ENCODE results near the gene THSD4.

THSD4 gene

DNA sequence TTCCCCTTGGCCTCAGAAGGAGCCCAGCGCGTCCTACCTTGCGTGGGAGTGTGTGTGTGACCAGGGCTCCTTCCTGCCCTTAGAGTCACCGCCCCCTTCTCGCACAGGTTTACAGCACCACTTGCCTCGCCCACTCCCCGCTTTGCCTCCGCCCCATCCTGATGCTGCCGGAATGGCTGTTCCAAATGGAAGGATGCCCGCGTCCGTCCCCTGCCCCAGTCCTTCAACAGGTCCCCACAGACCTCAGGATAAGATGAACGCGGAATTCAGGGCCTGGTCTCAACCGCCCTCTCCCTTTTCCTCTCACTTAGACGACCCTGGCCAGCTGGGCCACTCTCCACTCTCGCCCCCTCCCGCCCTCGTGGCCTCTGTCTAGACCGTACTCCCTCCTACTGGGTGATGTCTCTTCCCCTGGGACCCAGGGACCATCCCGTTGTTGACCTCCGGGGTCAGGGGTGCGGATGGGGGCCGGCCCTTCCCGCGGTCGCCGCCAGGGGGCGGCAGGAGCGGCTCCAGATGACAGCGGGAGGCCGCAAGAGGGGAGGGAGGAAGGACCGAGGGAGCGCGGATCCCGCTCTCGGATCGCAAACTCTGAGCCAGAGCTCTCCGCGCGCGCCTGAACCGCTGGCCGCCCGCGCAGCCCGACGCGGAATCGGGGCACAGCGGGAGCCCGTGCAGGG lies at the start of gene THSD4:
Gene THSD4 (plus strand): TSS at position 585 of the 680 bp plus-strand sequence.
- H3K9me3 Mint-ChIP-seq: no peaks in the 10 kb centered on the region
- H3K27me3 Mint-ChIP-seq: peaks cover 24% of the 10 kb centered on the region
- peak; percentile 48 for ATAC-seq (ENCODE audit: low read depth)
- H3K4me1 Mint-ChIP-seq: peaks cover 5% of the 10 kb centered on the region
- DNase-seq (ENCODE audit: low spot score in 2 of 2): peak; percentile 11 to 28
- no peaks in the 10 kb centered on the region for H3K36me3 Mint-ChIP-seq
- H3K4me3 Mint-ChIP-seq: peak within 1 kb of the TSS; percentile 72
- no peak within 1 kb of the TSS for H3K27ac Mint-ChIP-seq

- H3K36me3 Mint-ChIP-seq: no peaks in the 10 kb centered on the region
- H3K4me1 Mint-ChIP-seq: no peaks in the 10 kb centered on the region
- H3K27ac Mint-ChIP-seq: no peak overlapping the region
- DNase-seq (ENCODE audit: low spot score in 2 of 2): no peak
- peaks cover 7% of the 10 kb centered on the region for H3K27me3 Mint-ChIP-seq
- H3K4me3 Mint-ChIP-seq: no peak overlapping the region
- no peaks in the 10 kb centered on the region for H3K9me3 Mint-ChIP-seq
- ATAC-seq (ENCODE audit: low read depth): no peak
Observed at GRCh38 chr15:71066983-71067382, 48.3 kb upstream of the THSD4 start.

- ATAC-seq (ENCODE audit: low read depth) (no peak), DNase-seq (ENCODE audit: low spot score in 2 of 2) (no peak)
- H3K9me3 Mint-ChIP-seq: peaks cover 2% of the 10 kb centered on the region
- no peak overlapping the region for H3K27ac Mint-ChIP-seq
- no peak overlapping the region for H3K4me3 Mint-ChIP-seq
- no peaks in the 10 kb centered on the region for H3K36me3 Mint-ChIP-seq
- peaks cover 9% of the 10 kb centered on the region for H3K27me3 Mint-ChIP-seq
- no peaks in the 10 kb centered on the region for H3K4me1 Mint-ChIP-seq
Observed at GRCh38 chr15:71069693-71070092, 45.6 kb upstream of the THSD4 start.

GRCh38 chr15:71071529-71071928 lies 43.7 kb upstream of the THSD4 start:
- Mint-ChIP-seq H3K4me1 (no peaks in the 10 kb centered on the region), H3K27me3 (peaks cover 10% of the 10 kb centered on the region)
- DNase-seq (ENCODE audit: low spot score in 2 of 2): no peak

DNA sequence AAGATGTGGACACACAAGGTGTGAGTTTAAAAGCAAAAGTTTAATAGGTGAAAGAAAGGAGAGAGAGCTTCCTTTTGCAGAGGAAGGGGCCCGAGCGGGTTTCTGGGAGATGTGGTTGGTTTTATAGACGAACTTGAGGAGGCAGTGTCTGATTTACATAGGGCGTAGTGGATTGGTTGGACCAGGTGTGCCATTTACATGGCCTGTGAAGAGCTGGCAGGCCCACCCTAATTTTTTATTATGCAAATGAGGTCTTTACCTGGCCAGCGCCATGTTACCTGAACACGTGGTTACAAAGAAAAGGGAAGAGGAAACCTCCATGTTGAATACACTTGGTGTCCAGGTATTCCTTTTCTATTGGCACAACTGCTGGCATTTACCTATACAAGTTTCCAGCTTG lies 42.8 kb upstream of the THSD4 start:
- Mint-ChIP-seq H3K4me3 (no peak overlapping the region), H3K27me3 (peaks cover 8% of the 10 kb centered on the region), H3K36me3 (no peaks in the 10 kb centered on the region), H3K4me1 (no peaks in the 10 kb centered on the region), H3K27ac (no peak overlapping the region), H3K9me3 (peaks cover 2% of the 10 kb centered on the region)
- DNase-seq (ENCODE audit: low spot score in 2 of 2) (no peak), ATAC-seq (ENCODE audit: low read depth) (no peak)

More at GRCh38 chr15:71071529-71071928, 43.7 kb upstream of the THSD4 start:
- peaks cover 2% of the 10 kb centered on the region for H3K9me3 Mint-ChIP-seq
- H3K4me3 Mint-ChIP-seq: no peak overlapping the region
- no peak for ATAC-seq (ENCODE audit: low read depth)
- no peak overlapping the region for H3K27ac Mint-ChIP-seq
- H3K36me3 Mint-ChIP-seq: no peaks in the 10 kb centered on the region

DNA sequence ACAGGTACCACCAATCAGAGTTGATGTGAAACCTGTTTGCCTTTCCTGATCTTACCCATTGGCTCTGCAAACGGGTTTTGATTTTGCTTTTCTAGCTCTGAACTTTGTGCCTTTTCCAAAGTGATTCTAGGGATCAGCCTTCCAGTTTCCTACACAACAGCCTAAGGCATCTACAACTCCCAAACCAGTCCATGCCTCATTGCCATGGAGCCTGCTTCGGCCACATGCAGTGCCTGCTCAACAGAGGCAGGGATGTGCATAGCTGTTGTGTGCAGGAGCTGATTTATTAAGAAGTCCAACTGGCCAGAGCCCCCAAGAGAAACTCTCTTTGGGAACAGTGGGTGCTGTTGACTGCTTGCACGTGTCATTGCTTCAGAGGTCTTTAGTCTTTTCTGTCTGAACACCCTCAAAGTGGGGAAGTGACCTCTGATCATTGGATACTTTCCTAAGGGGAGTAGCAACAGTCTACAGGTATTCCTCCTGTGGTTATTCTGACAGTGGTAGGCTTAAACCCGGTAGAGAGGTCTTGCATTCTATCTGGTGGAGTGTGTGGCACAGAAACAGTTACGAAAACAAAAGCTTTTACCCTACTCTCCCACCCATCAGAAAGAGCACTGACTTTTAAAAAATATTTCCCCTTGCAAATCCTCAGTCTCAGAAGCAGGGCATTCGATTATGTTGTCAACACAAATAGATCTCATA lies 36.6 kb upstream of the THSD4 start:
- H3K4me3 Mint-ChIP-seq: no peak overlapping the region
- H3K36me3 Mint-ChIP-seq: no peaks in the 10 kb centered on the region
- no peak for DNase-seq (ENCODE audit: low spot score in 2 of 2)
- peaks cover 10% of the 10 kb centered on the region for H3K27me3 Mint-ChIP-seq
- no peak for ATAC-seq (ENCODE audit: low read depth)
- peaks cover 3% of the 10 kb centered on the region for H3K9me3 Mint-ChIP-seq
- no peaks in the 10 kb centered on the region for H3K4me1 Mint-ChIP-seq
- no peak overlapping the region for H3K27ac Mint-ChIP-seq

DNA sequence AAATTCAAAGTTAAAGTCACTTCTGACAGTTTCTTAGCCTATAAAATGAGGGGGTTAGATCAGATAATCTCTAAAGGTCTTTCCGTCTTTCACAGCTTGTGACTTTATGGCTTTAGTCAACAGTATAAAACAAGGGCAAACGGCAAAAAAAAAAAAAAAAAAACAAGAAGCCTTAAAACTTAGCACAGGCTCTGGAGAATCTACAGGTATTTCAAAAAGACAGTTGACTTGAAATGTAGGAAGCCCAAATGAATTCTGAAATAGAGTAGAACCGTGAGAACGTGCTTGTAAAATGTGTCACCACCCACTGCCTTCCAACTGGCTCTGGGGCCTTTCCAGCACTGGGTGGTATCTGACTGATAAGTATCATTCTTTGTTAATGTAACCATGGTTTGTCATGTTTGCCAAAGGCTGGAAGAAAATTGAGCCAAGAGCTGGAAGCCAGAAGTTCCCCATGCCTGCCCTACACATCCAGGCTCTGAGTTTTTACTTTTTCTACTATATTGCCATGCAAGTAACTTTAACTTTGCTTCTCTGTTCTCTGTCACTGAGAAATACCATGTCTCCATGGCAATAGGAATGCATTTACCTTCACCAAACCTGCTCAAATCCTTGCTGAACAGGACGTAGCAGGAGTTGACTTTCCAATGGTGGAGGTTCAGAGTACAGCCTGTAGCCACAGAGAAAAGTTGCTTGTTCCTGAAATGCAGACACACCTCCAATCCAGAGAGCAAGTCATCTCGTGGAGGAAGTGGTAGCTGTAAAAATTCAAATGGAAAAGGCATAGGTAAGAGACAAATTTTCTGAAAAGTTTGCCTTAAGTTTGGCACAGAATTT lies 35.8 kb upstream of the THSD4 start:
- Mint-ChIP-seq H3K9me3 (peaks cover 3% of the 10 kb centered on the region), H3K27ac (no peak overlapping the region), H3K4me3 (no peak overlapping the region), H3K4me1 (no peaks in the 10 kb centered on the region), H3K27me3 (peaks cover 12% of the 10 kb centered on the region), H3K36me3 (no peaks in the 10 kb centered on the region)
- ATAC-seq (ENCODE audit: low read depth) (no peak), DNase-seq (ENCODE audit: low spot score in 2 of 2) (no peak)

DNA sequence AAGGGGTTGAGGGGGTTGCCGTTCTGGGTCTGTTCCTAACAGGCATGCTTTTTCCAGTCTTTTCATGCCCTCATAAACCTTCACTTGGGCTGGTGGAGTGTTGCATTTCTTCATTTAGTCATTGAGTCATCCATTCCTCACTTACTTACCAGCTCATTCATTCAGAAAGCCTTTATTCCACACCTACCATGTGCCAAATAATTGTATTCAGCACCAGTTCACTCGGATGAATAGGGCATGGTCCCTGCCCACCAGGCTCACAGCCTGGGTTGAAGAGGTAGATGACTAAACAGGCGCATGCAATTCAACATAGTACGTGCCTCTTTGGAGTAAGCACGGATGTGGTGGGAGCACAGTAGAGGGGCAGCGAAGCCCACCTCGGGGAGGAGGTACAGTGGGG lies 35.1 kb upstream of the THSD4 start:
- Mint-ChIP-seq H3K9me3 (peaks cover 3% of the 10 kb centered on the region), H3K36me3 (no peaks in the 10 kb centered on the region), H3K27me3 (peaks cover 12% of the 10 kb centered on the region), H3K27ac (no peak overlapping the region), H3K4me1 (no peaks in the 10 kb centered on the region), H3K4me3 (no peak overlapping the region)
- no peak for ATAC-seq (ENCODE audit: low read depth)
- no peak for DNase-seq (ENCODE audit: low spot score in 2 of 2)

DNA sequence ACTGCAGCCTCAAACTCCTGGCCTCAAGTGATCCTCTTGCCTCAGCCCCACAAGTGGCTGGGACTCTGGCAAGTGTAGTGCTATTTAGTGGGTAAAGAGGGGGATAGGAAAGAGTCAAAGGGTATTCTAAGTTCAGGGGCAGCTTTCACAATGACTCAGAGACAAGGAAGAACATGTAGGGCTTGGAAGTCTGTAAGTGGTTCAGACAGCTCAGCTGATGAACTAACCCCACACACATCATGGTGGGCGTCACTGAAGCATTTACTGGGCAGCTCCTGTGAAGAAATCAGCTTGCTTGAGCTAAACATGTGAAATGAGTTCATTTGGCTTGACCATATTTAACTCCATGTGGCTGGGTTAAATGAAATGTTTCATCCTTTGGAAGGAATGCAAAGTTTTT lies 34.6 kb upstream of the THSD4 start:
- no peak for ATAC-seq (ENCODE audit: low read depth)
- no peaks in the 10 kb centered on the region for H3K4me1 Mint-ChIP-seq
- peaks cover 11% of the 10 kb centered on the region for H3K27me3 Mint-ChIP-seq

DNA sequence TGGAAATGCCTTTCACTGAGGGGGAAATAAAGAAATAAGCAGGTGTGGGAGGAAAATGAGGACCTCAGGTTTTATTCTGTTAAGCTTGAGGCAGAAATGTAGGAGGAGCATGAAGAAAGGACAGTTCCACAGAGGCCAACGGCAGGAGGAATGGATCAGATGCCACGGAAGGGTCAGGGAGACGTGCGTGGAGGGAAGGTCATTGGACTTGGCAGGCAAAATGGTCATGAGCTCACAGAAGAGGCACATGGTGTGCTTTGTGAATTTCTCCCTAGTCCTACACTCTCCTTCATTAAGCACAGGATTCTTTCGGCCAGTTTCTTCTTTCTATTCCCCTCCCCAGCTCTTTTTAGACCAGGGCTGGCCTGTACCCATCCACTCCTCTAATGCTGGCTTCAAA lies 32.5 kb upstream of the THSD4 start:
- Mint-ChIP-seq H3K27ac (no peak overlapping the region), H3K27me3 (peaks cover 11% of the 10 kb centered on the region), H3K4me3 (no peak overlapping the region), H3K4me1 (no peaks in the 10 kb centered on the region), H3K9me3 (peaks cover 5% of the 10 kb centered on the region), H3K36me3 (no peaks in the 10 kb centered on the region)
- ATAC-seq (ENCODE audit: low read depth) (no peak), DNase-seq (ENCODE audit: low spot score in 2 of 2) (no peak)

More for the DNA sequence above, 34.6 kb upstream of the THSD4 start:
- H3K9me3 Mint-ChIP-seq: peaks cover 3% of the 10 kb centered on the region
- no peaks in the 10 kb centered on the region for H3K36me3 Mint-ChIP-seq
- no peak for DNase-seq (ENCODE audit: low spot score in 2 of 2)
- H3K27ac Mint-ChIP-seq: no peak overlapping the region
- H3K4me3 Mint-ChIP-seq: no peak overlapping the region

DNA sequence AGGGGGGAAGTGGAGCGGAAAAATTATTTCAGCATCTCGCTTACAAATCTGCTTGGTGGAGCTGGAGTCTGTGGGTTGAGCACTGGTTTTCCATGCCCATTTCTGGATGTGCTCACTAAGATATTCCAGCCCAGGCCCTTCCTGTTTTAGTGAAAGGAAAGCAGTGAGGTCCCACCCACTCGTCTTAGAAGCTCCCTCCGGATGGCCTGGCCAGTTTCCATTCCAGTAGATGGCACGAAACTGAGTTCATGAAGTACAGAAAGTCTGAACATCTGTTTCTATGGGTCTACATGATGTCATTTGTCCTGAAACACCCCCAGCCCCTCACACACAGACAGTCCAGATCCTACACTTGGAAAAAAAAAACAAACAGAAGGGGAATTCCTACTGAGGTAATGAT lies 31.9 kb upstream of the THSD4 start:
- H3K36me3 Mint-ChIP-seq: no peaks in the 10 kb centered on the region
- peaks cover 5% of the 10 kb centered on the region for H3K9me3 Mint-ChIP-seq
- DNase-seq (ENCODE audit: low spot score in 2 of 2): no peak
- H3K27me3 Mint-ChIP-seq: peaks cover 11% of the 10 kb centered on the region
- H3K4me1 Mint-ChIP-seq: no peaks in the 10 kb centered on the region
- H3K27ac Mint-ChIP-seq: no peak overlapping the region
- ATAC-seq (ENCODE audit: low read depth): no peak
- no peak overlapping the region for H3K4me3 Mint-ChIP-seq

GRCh38 chr15:71084264-71084663 lies 31.0 kb upstream of the THSD4 start:
- Mint-ChIP-seq H3K9me3 (peaks cover 8% of the 10 kb centered on the region), H3K4me1 (no peaks in the 10 kb centered on the region), H3K27me3 (peaks cover 13% of the 10 kb centered on the region)

GRCh38 chr15:71085809-71086208 lies 29.5 kb upstream of the THSD4 start:
- no peak for DNase-seq (ENCODE audit: low spot score in 2 of 2)
- Mint-ChIP-seq H3K4me1 (no peaks in the 10 kb centered on the region), H3K27ac (no peak overlapping the region), H3K36me3 (no peaks in the 10 kb centered on the region), H3K27me3 (peaks cover 13% of the 10 kb centered on the region), H3K9me3 (peaks cover 9% of the 10 kb centered on the region), H3K4me3 (no peak overlapping the region)
- ATAC-seq (ENCODE audit: low read depth): no peak

More at GRCh38 chr15:71084264-71084663, 31.0 kb upstream of the THSD4 start:
- Mint-ChIP-seq H3K4me3 (no peak overlapping the region), H3K27ac (no peak overlapping the region), H3K36me3 (no peaks in the 10 kb centered on the region)
- no peak for ATAC-seq (ENCODE audit: low read depth)
- no peak for DNase-seq (ENCODE audit: low spot score in 2 of 2)

- H3K4me1 Mint-ChIP-seq: no peaks in the 10 kb centered on the region
- DNase-seq (ENCODE audit: low spot score in 2 of 2): no peak
- no peaks in the 10 kb centered on the region for H3K36me3 Mint-ChIP-seq
- H3K4me3 Mint-ChIP-seq: no peak overlapping the region
- peaks cover 9% of the 10 kb centered on the region for H3K27me3 Mint-ChIP-seq
- no peak for ATAC-seq (ENCODE audit: low read depth)
- H3K9me3 Mint-ChIP-seq: peaks cover 6% of the 10 kb centered on the region
- H3K27ac Mint-ChIP-seq: no peak overlapping the region
Observed at GRCh38 chr15:71088155-71088554, 27.1 kb upstream of the THSD4 start.

Data from memory B cell (primary cell).